OCI-LY1 (cell line): ENCODE measurements around the gene MME.
"Not testable (repeated sequence)": the region's sequence is repeated elsewhere in the genome, so short reads cannot be mapped to it uniquely, and the experiment has no call there.

Experiments used
- EZH2 ChIP-seq: fragments of 200-600 bp; sonication (generic), shearing (Covaris generic); IDR thresholded peaks from 2 replicates; pipeline ENCODE4 v1.8.0; 2017; ENCODE audit warnings: borderline replicate concordance, mixed run types, mild to moderate bottlenecking, antibody characterized with exemption, low read length, moderate library complexity, mixed read lengths
- TF ChIP-seq, protein P1 (sequence below): fragments of 200-600 bp; sonication (generic), shearing (Covaris generic); IDR thresholded peaks from 2 replicates; pipeline ENCODE4 v1.5.1; 2017; ENCODE audit warnings: mild to moderate bottlenecking, antibody characterized with exemption, low read length, moderate library complexity, mixed read lengths

DNA sequence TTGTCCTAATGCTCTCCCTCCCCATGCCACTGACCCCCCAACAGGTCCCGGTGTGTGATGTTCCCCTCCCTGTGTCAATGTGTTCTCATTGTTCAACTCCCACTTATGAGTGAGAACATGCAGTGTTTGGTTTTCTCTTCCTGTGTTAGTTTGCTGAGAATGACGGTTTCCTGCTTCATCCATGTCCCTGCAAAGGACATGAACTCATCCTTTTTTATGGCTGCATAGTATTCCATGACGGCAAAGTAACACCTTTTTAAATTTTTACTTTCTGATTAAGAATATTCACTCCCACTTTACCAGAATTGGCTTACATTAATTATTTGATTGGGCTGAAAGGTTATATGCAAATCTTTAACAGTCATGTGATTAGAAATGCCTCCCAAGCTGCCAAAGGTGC, 135.9 kb downstream of the MME start:
- TF ChIP-seq, protein P1, sequence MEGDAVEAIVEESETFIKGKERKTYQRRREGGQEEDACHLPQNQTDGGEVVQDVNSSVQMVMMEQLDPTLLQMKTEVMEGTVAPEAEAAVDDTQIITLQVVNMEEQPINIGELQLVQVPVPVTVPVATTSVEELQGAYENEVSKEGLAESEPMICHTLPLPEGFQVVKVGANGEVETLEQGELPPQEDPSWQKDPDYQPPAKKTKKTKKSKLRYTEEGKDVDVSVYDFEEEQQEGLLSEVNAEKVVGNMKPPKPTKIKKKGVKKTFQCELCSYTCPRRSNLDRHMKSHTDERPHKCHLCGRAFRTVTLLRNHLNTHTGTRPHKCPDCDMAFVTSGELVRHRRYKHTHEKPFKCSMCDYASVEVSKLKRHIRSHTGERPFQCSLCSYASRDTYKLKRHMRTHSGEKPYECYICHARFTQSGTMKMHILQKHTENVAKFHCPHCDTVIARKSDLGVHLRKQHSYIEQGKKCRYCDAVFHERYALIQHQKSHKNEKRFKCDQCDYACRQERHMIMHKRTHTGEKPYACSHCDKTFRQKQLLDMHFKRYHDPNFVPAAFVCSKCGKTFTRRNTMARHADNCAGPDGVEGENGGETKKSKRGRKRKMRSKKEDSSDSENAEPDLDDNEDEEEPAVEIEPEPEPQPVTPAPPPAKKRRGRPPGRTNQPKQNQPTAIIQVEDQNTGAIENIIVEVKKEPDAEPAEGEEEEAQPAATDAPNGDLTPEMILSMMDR, result not testable (repeated sequence)
- not testable (repeated sequence) for TF ChIP-seq EZH2
